ENCODE data around the gene EID1. TPM values are rescaled to one million over a fixed set of nuclear protein-coding genes. Genes with fewer than 3 reads are reported as not detected.

EID1 gene
- total and polyA plus RNA-seq, 9 of the 15 experiments (the other 6 are each of a cell fraction or from before 2014, with no cell fraction given), result 46.5 to 211 (median 143) TPM

- H3K9me3 ChIP-seq (replicated peaks; ENCODE audit: control insufficient read depth, insufficient read depth, low read depth, low read length), result no peaks in the 10 kb centered on the region
- in situ Hi-C loops (cut with MboI) (no loop called here), intact Hi-C loops (cut with micrococcal nuclease) (no loop called here)
- H3K27me3 ChIP-seq (ENCODE audit: control insufficient read depth in 2 of 2, insufficient read depth in 2 of 2, low read length in 2 of 2), result no peaks in the 10 kb centered on the region
- no peak overlapping the region for H3K27ac ChIP-seq (ENCODE audit: extremely low read depth, low read depth, low read length)
- no peaks in the 10 kb centered on the region for H3K79me2 ChIP-seq (ENCODE audit: control insufficient read depth, insufficient read depth, low read length)
- no peak overlapping the region for H3K9ac ChIP-seq (ENCODE audit: insufficient read depth in 1 of 2, low read depth in 2 of 2, low read length in 2 of 2)
- TF ChIP-seq PYGO2 (tag; IDR thresholded peaks at IDR 0.05) (no peak), EZH2 (IDR thresholded peaks at IDR 0.05; ENCODE audit: borderline replicate concordance, low read depth, low read length) (no peak), SMAD2 (IDR thresholded peaks at IDR 0.05; ENCODE audit: low read depth, low read length) (no peak), LARP7 (IDR thresholded peaks at IDR 0.05) (no peak), ZNF253 (CRISPR knock-in tag; conservative IDR thresholded peaks at IDR 0.05) (no peak), CEBPZ (IDR thresholded peaks at IDR 0.05; ENCODE audit: borderline replicate concordance, low read depth, low read length) (no peak), ZFP1 (CRISPR knock-in tag; IDR thresholded peaks at IDR 0.05) (no peak), BCOR (IDR thresholded peaks at IDR 0.05) (no peak), RFX5 (IDR thresholded peaks at IDR 0.05; ENCODE audit: low read depth, low read length) (no peak), TAF15 (IDR thresholded peaks at IDR 0.05; ENCODE audit: low read depth, low read length) (no peak), SREBF1 (IDR thresholded peaks at IDR 0.05; ENCODE audit: borderline replicate concordance, low read depth, low read length) (no peak), ESRRA (IDR thresholded peaks at IDR 0.05; ENCODE audit: borderline replicate concordance, low read depth) (no peak)
- TF ChIP-seq, protein P1, sequence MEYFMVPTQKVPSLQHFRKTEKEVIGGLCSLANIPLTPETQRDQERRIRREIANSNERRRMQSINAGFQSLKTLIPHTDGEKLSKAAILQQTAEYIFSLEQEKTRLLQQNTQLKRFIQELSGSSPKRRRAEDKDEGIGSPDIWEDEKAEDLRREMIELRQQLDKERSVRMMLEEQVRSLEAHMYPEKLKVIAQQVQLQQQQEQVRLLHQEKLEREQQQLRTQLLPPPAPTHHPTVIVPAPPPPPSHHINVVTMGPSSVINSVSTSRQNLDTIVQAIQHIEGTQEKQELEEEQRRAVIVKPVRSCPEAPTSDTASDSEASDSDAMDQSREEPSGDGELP (CRISPR knock-in tag; IDR thresholded peaks at IDR 0.05; ENCODE audit: borderline replicate concordance), result no peak
- FAIRE-seq (no peak), ATAC-seq (no peak), DNase-seq (ENCODE audit: extremely low read depth in 1 of 4, low spot score in 3 of 4) (no peak)
- ChIA-PET CTCF (ENCODE audit: low intra/inter-chr PET ratio) (no interaction called here), POLR2A (interaction anchor here (0.6 to 1.1 kb wide), 3 partner anchors 8 to 173 kb away, joined by 3 read pairs; no protein-coding TSS in a partner anchor)
- no peaks in the 10 kb centered on the region for H3K36me3 ChIP-seq (ENCODE audit: control insufficient read depth, insufficient read depth, low read length)
- no peaks in the 10 kb centered on the region for H3K4me1 ChIP-seq (replicated peaks in 1 of 2; ENCODE audit: control insufficient read depth in 2 of 2, insufficient read depth in 2 of 2, low read length in 2 of 2)
- no peaks in the 10 kb centered on the region for H3K9me1 ChIP-seq (ENCODE audit: control insufficient read depth, insufficient read depth, low read length)
- H2AFZ ChIP-seq (ENCODE audit: low read depth, low read length), result no peak overlapping the region
- no peak overlapping the region for H3K4me3 ChIP-seq
- no peaks in the 10 kb centered on the region for H4K20me1 ChIP-seq (replicated peaks; ENCODE audit: control insufficient read depth, insufficient read depth, low read length)
- no TSS peak for BruUV-seq (replicated peaks)
- H3K4me2 ChIP-seq (ENCODE audit: insufficient read depth, low read length), result no peak overlapping the region
Measured at GRCh38 chr15:48905216-48905615, 27.3 kb downstream of the EID1 start.
